NCI-H2171 (cell line): ENCODE results near the gene DBR1.

ENCODE experiments used
- DNase-seq: peaks from one replicate; lab custom pipeline; 2025; lab: John Stamatoyannopoulos, UW

Gene DBR1

DNA sequence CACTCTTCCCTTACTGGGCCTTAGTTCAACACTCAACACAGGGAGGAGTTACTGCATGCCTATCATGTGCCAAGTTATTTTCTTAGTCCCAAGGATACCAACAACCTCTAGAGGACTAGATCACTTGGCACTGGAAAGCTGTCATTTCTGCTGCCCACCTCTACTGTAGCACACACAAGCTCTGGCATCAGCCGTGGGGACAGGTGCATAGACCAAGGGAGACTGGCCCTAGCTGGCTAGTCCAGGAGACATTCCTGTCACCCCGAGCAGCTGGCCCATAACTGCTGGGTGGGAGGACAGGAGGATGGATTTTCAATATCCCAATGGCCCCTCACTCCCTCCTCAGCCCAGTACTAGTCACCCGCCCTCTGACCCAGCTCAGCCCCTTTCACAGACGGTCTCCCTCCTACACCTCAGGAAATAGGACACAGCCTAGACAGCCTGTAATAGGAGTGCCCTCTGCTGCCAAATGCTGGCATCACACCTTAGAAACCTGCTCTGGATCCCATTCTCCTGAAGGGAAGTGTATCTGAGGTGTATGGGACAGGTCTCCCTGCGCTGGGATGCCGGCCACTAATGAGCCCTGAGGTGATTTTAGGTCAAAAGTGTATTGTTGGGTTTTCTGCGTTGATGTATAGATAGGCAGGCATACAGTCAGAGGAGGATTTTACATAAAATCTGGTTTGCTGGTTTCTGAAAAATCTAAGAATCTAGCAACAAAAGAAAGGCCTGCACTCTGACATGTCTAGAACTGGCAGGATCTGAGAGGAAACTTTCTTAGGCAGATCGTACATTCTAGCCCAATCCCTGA lies 55.9 kb downstream of the DBR1 start:
- peak; percentile 17 for DNase-seq

DNA sequence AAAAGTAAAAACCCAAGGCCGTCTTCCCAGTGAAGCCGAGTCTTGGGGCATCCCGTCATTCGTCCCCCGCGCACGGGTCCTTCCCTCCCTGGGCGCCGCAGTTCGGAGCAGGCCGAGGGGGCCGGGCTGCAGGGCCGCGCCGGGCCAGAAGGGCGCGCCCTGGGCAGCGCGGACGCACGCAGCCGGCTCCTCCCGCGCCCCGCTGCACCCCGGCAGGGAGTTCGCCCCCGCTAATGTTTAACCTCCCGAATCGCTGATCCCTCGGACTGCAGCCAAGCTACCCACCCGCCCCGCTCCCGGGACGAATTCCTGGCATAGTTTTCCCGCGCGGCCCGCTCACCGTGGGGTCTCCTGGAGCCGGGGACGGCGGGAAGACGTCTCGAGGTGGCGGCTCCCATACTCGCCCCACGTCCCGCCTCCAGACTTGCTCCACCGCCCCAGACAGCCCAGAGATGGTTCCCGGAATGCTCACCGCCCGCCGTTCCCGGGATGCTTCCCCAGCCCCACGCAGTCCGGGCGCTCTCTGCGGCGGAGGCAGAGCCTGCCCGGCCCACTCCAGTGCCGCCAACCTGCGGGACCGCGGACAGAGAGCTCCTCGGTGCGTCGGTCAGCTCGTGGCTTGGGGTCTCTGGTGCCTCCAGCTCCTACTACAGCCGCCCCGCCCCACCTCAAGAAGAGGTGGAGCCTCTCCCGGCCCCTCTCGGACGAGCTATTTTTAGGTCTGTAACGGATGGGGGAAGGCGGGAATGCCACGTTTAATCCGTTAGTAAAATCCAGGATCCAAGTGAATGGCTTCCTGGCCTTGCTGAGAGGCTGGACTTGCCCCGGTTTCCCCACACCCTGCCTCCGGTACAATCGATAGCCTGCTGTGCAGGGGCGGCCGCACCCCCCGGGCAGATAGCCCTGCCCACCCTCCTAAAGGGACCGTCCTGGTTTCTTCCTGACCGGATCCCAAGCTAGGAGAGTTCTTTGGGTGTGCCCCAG lies 59.4 kb downstream of the DBR1 start, which contains the start of gene DZIP1L:
TSS of gene DZIP1L (minus strand) at position 621 of the 984 bp plus-strand sequence. CDS start 11,637 bp downstream, outside the sequence.
- peak; percentile 58 for DNase-seq

DNA sequence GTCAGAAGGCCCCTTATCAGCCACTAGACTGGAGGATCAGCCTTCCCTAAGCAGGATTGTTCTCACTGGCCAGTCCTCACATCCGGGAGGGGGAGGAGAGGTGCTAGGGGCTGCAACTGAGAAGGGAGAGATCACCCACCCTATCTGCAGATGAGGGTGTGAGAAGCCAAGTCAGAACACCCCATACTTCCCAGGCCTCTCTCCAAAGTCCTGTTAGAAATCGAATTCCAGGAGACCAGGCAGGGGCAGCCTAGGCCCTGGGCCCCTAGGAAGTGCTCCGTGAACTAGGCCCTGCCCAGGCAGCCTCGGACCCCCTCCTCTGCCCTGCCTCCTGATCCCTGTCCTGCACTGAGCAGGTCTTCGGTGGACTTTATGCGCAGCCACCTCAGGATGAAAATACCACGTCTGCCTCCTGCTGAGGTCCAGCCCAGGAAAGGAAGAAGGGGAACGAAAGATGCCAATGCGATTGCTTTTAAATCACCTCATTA lies 60.2 kb downstream of the DBR1 start:
- DNase-seq: no peak

DNA sequence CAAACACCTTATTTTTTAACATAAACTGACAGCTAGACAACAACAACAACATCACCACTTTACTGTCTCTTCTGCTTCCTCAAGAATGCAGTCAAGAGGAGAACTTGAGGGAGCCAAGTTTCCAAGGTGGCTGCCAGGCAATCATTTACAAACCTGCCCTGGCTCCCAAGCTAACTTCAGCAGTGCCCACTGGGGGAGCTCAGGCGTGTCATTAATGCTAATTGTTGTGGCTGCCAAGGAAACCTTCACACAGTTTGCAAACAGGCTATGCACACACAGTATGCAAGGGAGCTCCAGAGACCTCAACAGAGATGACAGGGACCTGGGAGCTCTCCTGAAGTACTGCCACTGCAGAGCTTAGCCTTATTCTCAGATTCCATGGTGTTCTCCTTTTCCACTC lies 61.4 kb downstream of the DBR1 start:
- DNase-seq: no peak

DNA sequence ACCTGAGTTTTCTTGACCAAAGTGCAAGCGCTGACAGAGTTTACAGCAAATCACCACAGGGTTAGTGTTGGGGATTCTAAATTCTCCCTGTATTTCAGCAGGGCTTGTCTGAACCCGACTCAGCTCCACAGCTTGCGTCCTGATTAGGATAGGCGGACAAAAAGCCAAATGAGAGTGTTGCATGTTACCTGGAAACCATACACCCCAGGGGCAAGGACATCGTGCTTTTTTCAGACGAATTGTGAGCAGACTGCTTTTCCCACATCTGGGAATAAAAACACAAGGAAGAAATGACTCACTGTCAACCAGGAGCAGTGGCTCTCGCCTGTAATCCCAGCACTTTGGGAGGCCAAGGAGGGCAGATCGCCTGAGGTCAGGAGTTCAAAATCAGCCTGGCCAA lies 62.4 kb downstream of the DBR1 start:
- no peak for DNase-seq
